ENCODE data around the gene PRKCH. TPM values are rescaled to one million over a fixed set of nuclear protein-coding genes. Genes with fewer than 3 reads are reported as not detected.
A peak's percentile ranks its signal among the peaks of the same experiment; 100 is the strongest.

PRKCH gene
- total and polyA plus RNA-seq, 12 donors = 8.3 to 25.1 (median 17.7) TPM

- no peak for TF ChIP-seq CTCF (IDR thresholded peaks at IDR 0.05)
- Histone ChIP-seq H3K4me1 (peaks cover 0 to 26% (median 9%) of the 10 kb centered on the region in 9 donors), H3K36me3 (no peaks in the 10 kb centered on the region), H3K27ac (peak overlapping the region; percentile 79 to 95 (median 91)), H3K4me3 (peak overlapping the region; percentile 27 to 90 (median 76)), H3K9me3 (peaks cover 0 to 8% (median 0%) of the 10 kb centered on the region in 11 donors), H3K27me3 (peaks cover 0 to 28% (median 16%) of the 10 kb centered on the region in 7 donors)
- intact Hi-C loops (cut with DNase I) = loop anchor here in 6 of 10 donors (5.0 to 10.0 kb wide), 6 partner anchors 36 to 136 kb away; no protein-coding TSS in a partner anchor
- DNase-seq = peak in 1 of 2 donors; percentile 30
- 26 to 29% methylated on average over 29 of the region's 29 CpGs for WGBS, 2 donors
- ATAC-seq = peak; percentile 39 to 74 (median 60)
Observed at GRCh38 chr14:61320806-61321384, 484 bp upstream of the PRKCH start.

- peak; percentile 53 to 57 for DNase-seq
- intact Hi-C loops (cut with DNase I) = loop anchor here in 6 of 10 donors (5.0 to 10.0 kb wide), 6 partner anchors 35 to 135 kb away; no protein-coding TSS in a partner anchor
- H3K27me3 ChIP-seq = peaks cover 0 to 28% (median 16%) of the 10 kb centered on the region in 7 donors
Observed at GRCh38 chr14:61322011-61322798, 826 bp downstream of the PRKCH start.

GRCh38 chr14:61322799-61323290, 1.5 kb downstream of the PRKCH start:
- Histone ChIP-seq H3K9me3 (peaks cover 0 to 12% (median 0%) of the 10 kb centered on the region in 11 donors), H3K36me3 (no peaks in the 10 kb centered on the region), H3K4me3 (peak overlapping the region; percentile 27 to 90 (median 76)), H3K4me1 (peaks cover 0 to 42% (median 15%) of the 10 kb centered on the region in 9 donors), H3K27ac (peak overlapping the region; percentile 79 to 95 (median 91)), H3K27me3 (peaks cover 0 to 28% (median 16%) of the 10 kb centered on the region in 7 donors)
- 13 to 14% methylated on average over 13 of the region's 13 CpGs for WGBS, 2 donors
- TF ChIP-seq CTCF (IDR thresholded peaks at IDR 0.05) = no peak
- peak in 1 of 8 donors; percentile 7 for ATAC-seq
- intact Hi-C loops (cut with DNase I) = loop anchor here in 6 of 10 donors (5.0 to 10.0 kb wide), 6 partner anchors 34 to 134 kb away; no protein-coding TSS in a partner anchor
- no peak for DNase-seq

More at GRCh38 chr14:61322011-61322798, 826 bp downstream of the PRKCH start:
- Histone ChIP-seq H3K27ac (peak overlapping the region; percentile 79 to 95 (median 91)), H3K9me3 (peaks cover 0 to 12% (median 0%) of the 10 kb centered on the region in 11 donors), H3K4me3 (peak overlapping the region; percentile 27 to 90 (median 76)), H3K36me3 (no peaks in the 10 kb centered on the region), H3K4me1 (peaks cover 0 to 36% (median 11%) of the 10 kb centered on the region in 9 donors)
- 1 to 2% methylated on average over 63 of the region's 63 CpGs for WGBS, 2 donors
- TF ChIP-seq CTCF (IDR thresholded peaks at IDR 0.05) = no peak
- ATAC-seq = peak in 7 of 8 donors; percentile 32 to 65 (median 63)

GRCh38 chr14:61323970-61324369, 2.6 kb downstream of the PRKCH start:
- intact Hi-C loops (cut with DNase I) = loop anchor here in 6 of 10 donors (5.0 to 10.0 kb wide), 6 partner anchors 33 to 133 kb away; no protein-coding TSS in a partner anchor
- peak overlapping the region in 9 of 10 donors; percentile 51 to 90 (median 78) for H3K4me3 ChIP-seq
- ATAC-seq (no peak), DNase-seq (no peak)
- TF ChIP-seq CTCF (IDR thresholded peaks at IDR 0.05) = no peak
- peaks cover 0 to 12% (median 0%) of the 10 kb centered on the region in 11 donors for H3K9me3 ChIP-seq
- H3K4me1 ChIP-seq = peaks cover 0 to 49% (median 24%) of the 10 kb centered on the region in 9 donors
- peak overlapping the region in 9 of 10 donors; percentile 86 to 95 (median 91) for H3K27ac ChIP-seq
- H3K36me3 ChIP-seq = no peaks in the 10 kb centered on the region
- H3K27me3 ChIP-seq = peaks cover 0 to 28% (median 16%) of the 10 kb centered on the region in 7 donors
- WGBS, 2 donors = 61 to 69% methylated on average over 6 of the region's 6 CpGs

All from heart right ventricle (tissue), 16 donors.